ENCODE measurements around the gene NFATC2IP.
"Not testable (repeated sequence)": the region's sequence is repeated elsewhere in the genome, so short reads cannot be mapped to it uniquely, and the experiment has no call there.

NFATC2IP gene

DNA sequence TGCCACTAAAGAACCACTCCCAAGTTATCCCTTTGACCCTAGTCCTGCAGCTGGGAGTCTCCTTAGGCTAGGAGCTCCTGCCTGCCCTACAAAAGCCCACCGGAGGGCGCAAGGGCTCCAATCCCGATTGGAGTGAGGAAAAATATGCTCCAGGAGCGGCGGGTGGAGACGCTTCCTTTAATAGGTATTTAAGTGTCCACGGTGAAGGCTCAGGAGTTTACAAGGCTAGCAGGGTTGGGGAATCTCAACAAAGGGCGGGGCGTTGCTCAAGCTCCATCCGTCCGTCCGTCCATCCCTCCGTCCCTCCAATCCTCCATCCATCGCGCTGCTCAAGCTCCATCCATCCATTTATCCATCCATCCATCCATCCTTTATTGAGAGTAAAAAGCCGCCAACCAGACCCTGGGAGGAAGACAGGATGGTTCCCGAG is 23.3 kb downstream of the NFATC2IP start:
- peak; percentile 30 for DNase-seq (ENCODE audit: low spot score)

DNA sequence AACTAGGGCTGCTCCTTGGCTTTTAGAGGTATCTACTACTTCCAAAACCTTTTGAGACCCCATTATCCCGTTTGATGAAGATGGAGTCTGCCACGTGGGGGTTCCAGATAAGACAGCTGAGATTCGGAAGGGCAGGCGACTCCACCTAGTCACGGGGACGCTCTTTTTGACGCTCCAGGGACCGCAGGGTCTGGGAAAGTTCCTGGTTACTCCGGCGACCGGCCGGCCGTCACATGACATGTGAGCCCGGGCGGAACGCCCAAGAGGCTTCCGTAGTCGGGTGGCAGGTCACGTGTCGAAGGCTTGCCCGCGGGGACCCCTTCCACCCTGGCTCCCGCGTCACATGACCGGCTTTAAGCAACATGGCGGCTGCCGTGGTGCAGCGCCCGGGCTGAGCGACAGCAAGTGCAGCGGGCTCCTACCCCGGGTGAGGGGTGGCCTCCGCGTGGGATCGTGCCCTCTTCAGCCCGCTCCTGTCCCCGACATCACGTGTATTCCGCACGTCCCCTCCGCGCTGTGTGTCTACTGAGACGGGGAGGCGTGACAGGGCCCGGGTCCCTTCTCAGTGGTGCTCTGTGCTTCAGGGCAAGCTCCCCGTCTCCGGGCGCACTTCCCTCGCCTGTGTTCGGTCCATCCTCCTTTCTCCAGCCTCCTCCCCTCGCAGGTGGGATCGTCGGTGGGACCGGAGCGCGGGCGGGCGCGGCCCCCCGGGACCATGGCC is 23.9 kb downstream of the NFATC2IP start, which contains the start of gene SPNS1:
Gene SPNS1, plus strand, starts transcription at position 342 of the 721 bp plus-strand sequence. Its CDS starts 374 bp downstream, at position 716.
- DNase-seq (ENCODE audit: low spot score) = peak; percentile 92

DNA sequence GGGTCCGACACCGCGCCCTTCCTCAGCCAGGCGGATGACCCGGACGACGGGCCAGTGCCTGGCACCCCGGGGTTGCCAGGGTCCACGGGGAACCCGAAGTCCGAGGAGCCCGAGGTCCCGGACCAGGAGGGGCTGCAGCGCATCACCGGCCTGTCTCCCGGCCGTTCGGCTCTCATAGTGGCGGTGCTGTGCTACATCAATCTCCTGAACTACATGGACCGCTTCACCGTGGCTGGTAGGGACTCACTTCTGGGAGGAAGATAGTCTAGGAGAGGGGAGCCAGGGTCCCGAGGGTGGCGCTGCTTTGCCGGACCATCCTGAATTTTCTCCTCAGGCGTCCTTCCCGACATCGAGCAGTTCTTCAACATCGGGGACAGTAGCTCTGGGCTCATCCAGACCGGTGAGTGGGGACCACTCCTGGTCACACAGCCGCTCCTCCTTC is 24.4 kb downstream of the NFATC2IP start:
- DNase-seq (ENCODE audit: low spot score) = no peak

DNA sequence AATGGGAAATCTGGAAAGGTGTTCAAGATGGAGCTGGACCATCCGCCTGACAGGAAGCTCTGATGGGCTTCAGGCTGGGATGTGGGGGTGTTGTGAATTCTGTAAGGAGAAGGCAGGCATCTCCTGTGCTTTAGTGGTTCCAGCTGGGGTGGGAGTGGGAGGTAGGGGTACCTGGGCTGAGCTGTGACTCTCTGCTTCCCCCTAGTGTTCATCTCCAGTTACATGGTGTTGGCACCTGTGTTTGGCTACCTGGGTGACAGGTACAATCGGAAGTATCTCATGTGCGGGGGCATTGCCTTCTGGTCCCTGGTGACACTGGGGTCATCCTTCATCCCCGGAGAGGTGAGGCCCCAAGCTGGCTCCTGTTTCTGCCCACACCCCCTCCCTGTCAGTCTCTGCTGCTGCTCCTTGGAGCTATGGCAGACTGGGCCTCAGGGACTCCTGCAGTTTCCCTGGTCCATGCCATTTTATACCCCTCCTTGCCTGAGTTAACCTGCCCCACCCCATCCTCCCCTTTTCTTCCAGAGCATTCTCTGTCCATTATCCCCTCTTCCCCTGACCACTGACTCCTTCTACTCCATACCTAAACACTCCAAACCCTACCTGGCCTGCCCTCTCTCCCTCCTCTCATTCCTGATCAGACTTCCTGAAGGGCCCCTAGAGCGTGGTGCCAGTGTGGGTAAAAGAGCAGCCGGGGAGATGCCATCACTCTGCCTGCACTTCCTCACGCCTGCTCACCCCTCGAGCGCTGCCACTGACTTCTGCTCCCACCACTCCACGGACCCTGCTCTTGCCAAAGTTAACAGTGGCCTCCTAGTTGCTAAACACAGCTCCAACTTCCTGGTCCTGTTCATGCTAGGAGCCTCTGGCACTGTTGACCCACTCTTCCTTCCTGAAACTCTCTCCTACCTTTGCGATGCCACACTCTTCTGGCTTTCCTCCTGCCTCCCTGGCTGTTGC is 27.2 kb downstream of the NFATC2IP start:
- DNase-seq (ENCODE audit: low spot score) = peak; percentile 45

DNA sequence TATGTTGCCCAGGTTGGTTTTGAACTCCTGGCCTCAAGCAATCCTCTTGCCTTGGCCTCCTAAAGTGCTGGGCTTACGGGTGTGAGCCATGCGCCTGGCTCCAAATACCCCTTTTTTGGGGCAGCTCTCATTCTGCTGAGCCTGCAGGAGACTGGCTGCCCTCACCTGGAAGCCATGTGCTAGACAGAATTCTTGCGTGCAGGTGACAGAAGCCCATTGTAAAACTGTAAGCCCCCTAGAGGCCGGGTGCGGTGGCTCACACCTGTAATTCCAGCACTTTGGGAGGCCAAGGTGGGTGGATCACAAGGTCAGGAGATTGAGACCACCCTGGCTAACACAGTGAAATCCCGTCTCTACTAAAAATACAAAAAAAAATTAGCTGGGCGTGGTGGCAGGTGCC is 29.6 kb downstream of the NFATC2IP start:
- DNase-seq (ENCODE audit: low spot score) = not testable (repeated sequence)

DNA sequence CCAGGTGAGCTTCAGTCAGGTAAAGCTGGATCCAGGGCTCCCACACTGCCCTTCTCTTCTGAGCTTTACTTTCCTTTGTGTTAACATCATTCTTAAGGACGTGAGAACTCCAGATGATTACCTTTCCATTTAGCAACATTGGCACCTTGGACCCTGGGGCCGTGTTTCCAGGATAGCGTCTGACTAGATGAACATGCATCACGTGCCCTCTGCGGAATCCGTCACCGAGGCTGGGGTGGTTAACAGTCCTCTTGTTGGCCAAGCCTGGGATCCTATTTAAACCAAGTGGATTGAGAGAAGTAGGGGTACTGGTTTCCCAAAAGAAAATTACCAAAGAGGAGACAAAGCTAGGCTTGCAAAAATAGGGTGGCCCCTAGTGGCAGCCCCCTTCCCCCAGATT is 30.2 kb downstream of the NFATC2IP start:
- DNase-seq (ENCODE audit: low spot score) = no peak

DNA sequence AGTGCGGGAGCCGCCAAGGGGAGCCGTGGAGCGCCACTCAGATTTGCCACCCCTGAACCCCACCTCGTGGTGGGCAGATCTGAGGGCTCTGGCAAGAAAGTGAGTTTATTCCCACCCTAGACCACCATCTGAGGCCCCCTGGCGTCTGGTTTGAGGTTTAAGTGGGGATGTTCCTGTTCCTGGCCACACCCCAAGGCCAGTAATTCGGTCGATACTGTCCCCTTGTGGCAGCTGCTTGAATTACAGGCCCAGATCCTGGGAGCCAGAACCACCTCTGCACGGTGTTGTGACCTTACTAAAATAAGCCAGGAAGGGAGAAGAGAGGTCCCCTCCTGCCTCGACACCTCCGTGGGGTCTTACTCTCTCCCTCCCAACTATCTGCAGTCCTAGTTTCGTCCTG is 30.8 kb downstream of the NFATC2IP start:
- no peak for DNase-seq (ENCODE audit: low spot score)

DNA sequence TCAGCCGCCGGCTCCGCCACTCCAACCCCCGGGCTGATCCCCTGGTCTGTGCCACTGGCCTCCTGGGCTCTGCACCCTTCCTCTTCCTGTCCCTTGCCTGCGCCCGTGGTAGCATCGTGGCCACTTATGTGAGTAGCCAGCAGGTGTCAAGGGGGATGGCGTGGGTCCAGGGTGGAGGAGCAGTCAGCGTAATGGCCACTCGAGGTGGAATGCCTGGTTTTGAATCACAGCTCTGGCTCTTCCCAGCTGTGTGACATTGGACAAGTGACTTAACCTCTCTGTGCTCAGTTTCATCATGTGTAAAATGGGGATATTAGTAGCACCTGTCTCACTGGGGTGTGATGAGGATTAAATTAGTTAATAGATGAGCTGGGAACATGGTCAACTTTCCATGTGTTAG is 31.7 kb downstream of the NFATC2IP start:
- DNase-seq (ENCODE audit: low spot score) = no peak

DNA sequence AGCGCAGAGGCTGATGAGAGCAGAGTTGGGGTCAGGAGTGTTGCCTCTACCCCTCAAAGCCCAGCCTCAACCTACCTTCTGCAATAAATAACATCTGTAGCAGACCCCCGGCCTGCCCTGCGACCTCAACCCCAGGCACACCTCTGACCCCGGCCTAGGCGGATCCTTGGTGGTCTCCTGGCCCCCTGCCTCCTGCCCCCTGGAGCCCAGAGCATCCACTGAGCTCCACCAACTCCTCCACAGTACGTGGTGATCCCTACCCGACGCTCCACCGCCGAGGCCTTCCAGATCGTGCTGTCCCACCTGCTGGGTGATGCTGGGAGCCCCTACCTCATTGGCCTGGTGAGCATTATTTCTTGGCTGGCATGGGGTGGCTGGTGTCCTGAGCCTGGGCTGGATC is 32.2 kb downstream of the NFATC2IP start:
- DNase-seq (ENCODE audit: low spot score) = no peak

DNA sequence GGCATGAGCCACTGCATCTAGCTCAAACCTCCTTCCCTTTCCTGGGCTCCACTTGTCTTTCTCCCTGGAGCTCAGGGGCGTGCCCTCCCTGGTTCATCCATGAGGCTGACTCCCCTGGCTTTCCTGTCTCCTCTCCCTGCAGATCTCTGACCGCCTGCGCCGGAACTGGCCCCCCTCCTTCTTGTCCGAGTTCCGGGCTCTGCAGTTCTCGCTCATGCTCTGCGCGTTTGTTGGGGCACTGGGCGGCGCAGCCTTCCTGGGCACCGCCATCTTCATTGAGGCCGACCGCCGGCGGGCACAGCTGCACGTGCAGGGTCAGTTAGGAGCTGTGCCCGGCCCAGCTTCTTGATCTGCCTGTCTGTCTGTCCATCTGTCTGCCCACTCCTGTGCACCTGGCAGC is 32.9 kb downstream of the NFATC2IP start:
- no peak for DNase-seq (ENCODE audit: low spot score)

DNA sequence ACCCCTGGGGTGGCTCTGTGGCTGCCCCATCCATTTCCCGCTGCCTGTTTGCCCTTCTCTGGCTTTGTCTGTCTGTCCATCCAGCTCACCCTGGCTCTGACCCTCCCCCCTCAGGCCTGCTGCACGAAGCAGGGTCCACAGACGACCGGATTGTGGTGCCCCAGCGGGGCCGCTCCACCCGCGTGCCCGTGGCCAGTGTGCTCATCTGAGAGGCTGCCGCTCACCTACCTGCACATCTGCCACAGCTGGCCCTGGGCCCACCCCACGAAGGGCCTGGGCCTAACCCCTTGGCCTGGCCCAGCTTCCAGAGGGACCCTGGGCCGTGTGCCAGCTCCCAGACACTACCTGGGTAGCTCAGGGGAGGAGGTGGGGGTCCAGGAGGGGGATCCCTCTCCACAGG is 33.4 kb downstream of the NFATC2IP start:
- no peak for DNase-seq (ENCODE audit: low spot score)

DNA sequence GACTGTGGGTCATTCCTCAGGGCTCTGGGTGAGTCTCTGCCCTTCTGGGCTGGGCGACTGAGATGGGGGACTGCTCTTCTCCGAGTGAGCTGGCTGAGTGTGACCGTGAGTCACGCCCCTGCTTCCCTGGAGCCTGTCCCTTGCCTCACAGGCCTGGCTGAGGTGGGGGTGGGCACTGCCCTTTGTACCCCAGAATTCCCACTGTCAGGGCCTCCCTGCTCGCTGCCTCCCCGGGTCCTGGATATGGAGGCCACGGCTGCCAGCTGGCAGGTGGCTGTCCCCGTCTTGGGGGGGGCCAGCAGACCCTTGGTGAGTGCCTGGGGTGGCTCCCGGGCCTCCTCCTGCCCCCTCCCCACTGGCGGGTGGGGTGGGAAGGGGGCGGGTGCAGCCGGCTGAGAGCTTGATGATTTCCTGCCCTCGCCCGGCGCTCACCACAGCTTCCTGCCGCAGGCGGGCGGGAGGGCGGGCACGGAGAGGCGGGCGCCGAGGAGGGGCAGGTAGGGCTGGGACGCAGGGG is 33.9 kb downstream of the NFATC2IP start, which contains the start of gene LAT:
Gene LAT, plus strand, starts transcription at position 434 of the 517 bp plus-strand sequence. CDS start 366 bp downstream, outside the sequence.
- DNase-seq (ENCODE audit: low spot score) = peak; percentile 85

DNA sequence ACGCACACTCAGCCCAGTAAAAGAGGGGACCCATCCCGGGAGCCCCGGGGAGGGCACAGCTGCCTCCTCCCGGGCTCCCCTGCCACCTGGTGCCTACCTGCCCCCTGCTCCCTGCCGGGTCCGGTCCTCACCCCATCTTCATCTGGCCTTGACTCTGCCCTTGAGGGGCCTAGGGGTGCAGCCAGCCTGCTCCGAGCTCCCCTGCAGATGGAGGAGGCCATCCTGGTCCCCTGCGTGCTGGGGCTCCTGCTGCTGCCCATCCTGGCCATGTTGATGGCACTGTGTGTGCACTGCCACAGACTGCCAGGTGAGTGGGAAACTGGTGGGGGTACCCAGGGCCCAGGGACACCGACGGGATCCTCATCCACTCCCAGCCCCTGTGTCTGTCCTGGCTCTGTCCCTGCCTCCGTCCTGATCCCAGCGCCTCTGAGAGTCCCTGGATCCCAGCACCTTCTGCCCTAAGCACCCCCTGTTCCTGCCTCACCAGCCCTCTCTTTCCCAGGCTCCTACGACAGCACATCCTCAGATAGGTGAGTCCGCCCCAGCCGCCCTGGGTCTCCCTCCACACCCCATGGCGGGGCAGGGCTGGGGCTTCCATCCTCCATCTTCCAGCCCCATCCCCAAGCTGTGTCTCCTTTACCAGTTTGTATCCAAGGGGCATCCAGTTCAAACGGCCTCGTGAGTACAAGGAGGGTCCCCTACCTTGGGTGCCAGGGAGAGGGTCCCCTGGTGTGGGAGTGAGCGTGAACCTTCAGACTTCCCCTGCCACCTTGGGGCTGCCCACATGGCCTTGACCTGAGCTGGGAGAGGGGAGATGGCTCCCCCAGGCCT is 34.7 kb downstream of the NFATC2IP start:
- no peak for DNase-seq (ENCODE audit: low spot score)

DNA sequence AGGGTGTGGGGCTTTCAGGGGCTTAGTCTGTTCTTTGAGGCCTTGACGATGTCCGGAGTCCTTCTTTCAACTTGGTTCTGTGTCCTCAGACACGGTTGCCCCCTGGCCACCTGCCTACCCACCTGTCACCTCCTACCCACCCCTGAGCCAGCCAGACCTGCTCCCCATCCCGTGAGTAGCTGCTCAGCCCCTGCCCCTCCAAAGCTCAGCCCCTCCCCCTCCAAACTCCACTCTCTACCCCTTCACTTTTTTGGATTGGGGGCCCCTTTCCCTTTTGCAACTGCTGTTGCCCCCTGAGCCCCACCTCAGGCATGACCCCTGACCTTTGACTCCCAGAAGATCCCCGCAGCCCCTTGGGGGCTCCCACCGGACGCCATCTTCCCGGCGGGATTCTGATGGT is 35.3 kb downstream of the NFATC2IP start:
- no peak for DNase-seq (ENCODE audit: low spot score)

DNA sequence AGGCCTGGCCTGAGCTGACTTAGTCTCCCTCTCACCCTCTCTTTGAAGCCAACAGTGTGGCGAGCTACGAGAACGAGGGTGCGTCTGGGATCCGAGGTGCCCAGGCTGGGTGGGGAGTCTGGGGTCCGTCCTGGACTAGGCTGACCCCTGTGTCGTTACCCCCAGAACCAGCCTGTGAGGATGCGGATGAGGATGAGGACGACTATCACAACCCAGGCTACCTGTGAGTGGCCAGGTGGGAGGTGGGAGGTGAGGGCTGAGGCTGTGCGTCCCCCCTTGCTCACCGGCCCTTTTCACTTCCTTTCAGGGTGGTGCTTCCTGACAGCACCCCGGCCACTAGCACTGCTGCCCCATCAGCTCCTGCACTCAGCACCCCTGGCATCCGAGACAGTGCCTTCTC is 35.8 kb downstream of the NFATC2IP start:
- no peak for DNase-seq (ENCODE audit: low spot score)

DNA sequence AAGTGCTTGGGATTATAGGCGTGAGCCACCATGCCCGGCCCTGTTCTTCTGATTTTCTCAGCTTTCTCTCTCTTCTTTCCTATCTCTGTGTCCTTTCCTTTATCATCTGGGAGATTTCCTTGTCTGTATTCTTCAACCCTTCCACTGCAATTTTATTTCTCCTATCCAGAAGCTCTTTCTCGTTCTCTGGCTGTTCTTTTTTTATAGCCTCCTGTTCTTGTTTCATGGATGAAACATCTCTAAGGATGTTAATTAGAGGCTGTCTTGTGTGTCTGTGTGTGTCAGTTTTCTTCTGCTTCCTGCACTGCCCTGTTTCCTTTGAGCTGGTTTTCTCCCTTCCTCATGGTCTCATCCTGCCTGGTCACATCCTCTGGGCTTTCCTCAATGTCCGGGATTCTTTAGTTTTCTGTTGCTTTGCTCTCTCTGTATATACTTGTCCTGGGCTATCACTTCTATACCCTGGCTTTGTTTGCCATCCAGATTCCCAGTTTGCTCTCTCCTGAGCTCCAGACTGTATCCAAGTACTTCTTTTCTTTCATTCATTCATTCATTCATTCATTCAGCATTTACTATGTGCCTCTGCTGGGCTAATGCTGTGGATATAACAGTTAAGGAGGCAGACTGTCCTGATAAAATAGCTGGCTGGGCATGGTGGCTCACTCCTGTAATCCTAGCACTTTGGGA is 36.6 kb downstream of the NFATC2IP start:
- DNase-seq (ENCODE audit: low spot score) = no peak

DNA sequence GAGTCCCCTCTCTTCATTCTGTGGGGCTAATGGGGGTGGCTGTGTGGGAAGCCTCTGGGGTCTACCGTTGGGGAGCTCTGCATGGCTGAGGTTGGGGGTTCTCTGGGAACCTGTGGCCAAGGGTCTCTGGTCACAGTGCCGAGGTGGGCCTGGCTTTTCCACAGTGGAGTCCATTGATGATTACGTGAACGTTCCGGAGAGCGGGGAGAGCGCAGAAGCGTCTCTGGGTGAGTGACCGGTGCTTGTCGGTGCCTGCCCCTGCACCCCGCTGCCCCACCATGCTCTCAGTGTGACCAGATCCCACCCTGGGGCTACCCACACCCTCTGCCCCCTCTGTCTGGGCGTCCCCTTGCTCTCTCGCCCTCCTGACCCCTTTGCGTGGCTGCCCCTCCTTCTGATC is 38.6 kb downstream of the NFATC2IP start:
- DNase-seq (ENCODE audit: low spot score) = no peak

DNA sequence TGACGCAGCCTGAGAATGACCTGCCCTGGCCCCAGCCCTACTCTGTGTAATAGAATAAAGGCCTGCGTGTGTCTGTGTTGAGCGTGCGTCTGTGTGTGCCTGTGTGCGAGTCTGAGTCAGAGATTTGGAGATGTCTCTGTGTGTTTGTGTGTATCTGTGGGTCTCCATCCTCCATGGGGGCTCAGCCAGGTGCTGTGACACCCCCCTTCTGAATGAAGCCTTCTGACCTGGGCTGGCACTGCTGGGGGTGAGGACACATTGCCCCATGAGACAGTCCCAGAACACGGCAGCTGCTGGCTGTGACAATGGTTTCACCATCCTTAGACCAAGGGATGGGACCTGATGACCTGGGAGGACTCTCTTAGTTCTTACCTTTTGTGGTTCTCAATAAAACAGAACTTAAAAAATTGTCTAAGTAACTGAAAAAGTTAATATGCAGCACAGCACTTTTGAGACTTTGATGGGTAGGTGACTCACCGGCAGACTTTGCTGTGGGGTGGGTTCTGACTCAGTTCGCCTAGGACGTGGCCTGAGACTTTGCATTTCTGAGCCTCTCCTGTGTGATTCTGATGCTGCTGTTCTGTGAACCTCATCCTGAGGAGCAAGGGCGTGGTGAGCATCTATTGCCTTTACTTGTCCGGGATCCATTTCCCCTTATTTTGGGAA is 39.8 kb downstream of the NFATC2IP start:
- peak; percentile 79 for DNase-seq (ENCODE audit: low spot score)

DNA sequence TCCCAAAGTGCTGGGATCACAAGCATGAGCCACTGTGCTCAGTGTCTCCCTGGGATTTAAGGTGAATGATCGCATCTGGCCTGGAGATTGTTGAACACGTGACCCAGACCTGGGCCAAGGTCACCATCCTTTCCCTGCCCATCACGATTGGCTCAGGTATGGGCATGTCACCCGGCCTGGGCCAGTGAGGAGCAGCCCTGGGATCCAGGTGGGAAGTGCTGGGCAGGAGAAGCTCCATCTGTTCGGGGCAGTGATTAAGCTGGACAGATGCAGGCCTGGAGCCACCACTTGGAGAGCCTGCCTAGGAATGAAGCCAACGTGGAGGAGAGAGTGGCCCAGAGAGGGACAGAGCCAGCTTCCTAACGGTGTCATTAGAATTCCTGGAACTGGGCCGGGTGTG is 41.0 kb downstream of the NFATC2IP start:
- DNase-seq (ENCODE audit: low spot score) = no peak

DNA sequence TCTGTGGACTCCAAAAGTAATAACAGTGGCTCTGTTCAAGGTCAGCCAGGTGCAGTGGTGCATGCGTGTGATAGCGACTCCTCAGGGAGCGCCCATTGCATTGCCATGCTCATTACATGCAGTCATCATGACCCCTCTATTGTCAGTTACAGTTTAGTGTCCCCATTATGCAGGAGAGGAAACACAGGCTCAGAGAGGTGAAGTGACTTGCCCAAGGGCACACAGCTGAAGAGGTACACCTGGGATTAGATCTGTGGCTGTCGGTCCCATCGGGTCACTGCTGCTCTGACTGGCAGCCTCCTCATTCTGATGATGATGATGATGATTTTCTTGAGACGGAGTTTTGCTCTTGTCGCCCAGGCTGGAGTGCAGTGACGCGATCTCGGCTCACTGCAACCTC is 41.8 kb downstream of the NFATC2IP start:
- no peak for DNase-seq (ENCODE audit: low spot score)

DNA sequence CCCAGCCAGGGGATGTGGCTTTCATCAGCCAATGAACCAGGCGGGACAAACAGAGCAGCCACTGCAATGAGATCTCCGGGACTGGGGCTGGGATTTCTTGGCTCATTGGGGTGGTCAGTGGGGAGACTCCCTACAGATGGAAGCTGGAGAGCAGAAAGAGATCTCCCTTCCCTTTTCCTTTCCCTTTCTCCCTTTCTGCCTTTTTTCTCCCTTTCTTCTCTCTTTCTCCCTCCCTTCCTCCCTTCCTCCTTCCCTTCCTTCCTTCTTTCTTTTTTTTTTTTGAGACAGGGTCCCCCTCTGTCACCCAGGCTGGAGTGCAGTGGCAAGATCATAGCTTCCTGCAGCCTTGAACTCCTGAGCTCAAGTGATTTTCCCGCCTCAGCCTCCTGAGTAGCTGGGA is 48.1 kb downstream of the NFATC2IP start:
- no peak for DNase-seq (ENCODE audit: low spot score)

Measured in CD4-positive, alpha-beta T cell treated with Interleukin-2 at 100 ng/mL for 4 hours (primary cell).